ENCODE data around the gene PPM1F. TPM values are rescaled to one million over a fixed set of nuclear protein-coding genes. Genes with fewer than 3 reads are reported as not detected.

PPM1F gene
- polyA plus RNA-seq, 2 of the 4 experiments (the other 2 are of a cell fraction) = 11.0 to 14.2 TPM

- FAIRE-seq (no peak), DNase-seq (ENCODE audit: low read depth in 1 of 2, low spot score in 1 of 2) (no peak), ATAC-seq (no peak)
- Histone ChIP-seq H3K4me3 (no peak overlapping the region), H3K4me1 (no peaks in the 10 kb centered on the region), H3K9me3 (no peaks in the 10 kb centered on the region), H3K4me2 (no peak overlapping the region), H3K27ac (no peak overlapping the region)
- TF ChIP-seq GATA3 (IDR thresholded peaks at IDR 0.05; ENCODE audit: borderline replicate concordance) = no peak
- TF ChIP-seq CBX8 (IDR thresholded peaks at IDR 0.05) = no peak
- no peak for TF ChIP-seq ZNF302 (CRISPR knock-in tag; IDR thresholded peaks at IDR 0.05)
- ChIA-PET CTCF (no interaction called here), POLR2A (no interaction called here)
- 80% methylated on average over 3 of the region's 3 CpGs for WGBS (ENCODE audit: missing lambda C conversion rate)
Measured at GRCh38 chr22:21995660-21996059, 43.0 kb upstream of the PPM1F start.

DNA sequence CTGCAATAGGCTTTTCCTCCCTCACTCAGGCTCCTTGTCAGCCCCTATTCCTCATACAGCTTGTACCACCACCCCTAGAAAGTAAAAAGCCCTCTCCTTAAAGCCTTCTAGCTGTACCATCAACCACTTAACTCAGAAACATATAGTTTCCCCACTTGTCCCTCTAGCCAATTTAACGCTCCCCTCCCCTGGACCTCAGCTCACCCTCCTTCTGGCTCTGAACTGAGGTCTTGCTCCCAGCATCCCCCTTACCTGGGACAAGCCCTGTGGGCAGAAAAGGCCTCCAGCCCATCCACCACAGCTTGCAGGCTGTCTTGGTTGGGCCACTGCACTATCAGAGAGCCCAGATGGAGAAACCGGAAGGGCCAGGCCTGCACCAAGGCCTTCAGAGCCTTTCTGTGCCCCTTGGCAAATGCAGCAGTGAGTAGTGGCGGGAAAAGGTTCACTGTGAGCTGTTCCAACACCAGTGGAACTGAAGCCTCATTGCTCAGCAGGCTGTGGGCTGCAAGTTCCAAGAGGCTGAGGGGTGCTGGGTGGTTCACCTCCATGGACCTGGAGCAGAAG is 42.3 kb upstream of the PPM1F start:
- no peak for ATAC-seq
- DNase-seq (ENCODE audit: low read depth in 1 of 2, low spot score in 1 of 2) = no peak
- WGBS (ENCODE audit: missing lambda C conversion rate) = 76% methylated on average over 2 of the region's 3 CpGs
- ChIA-PET POLR2A (no interaction called here), CTCF (interaction anchor here (0.6 kb wide), 1 partner anchor 330 kb away, joined by 3 read pairs; no protein-coding TSS in a partner anchor)
- Histone ChIP-seq H3K27ac (no peak overlapping the region), H3K9me3 (no peaks in the 10 kb centered on the region), H3K4me2 (no peak overlapping the region), H3K4me3 (no peak overlapping the region), H3K4me1 (no peaks in the 10 kb centered on the region)
- TF ChIP-seq RAD21 (conservative IDR thresholded peaks at IDR 0.05 in 1 of 2, IDR thresholded peaks at IDR 0.05 in 1 of 2) (no peak), KDM5A (IDR thresholded peaks at IDR 0.05) (no peak), RNF2 (IDR thresholded peaks at IDR 0.05; ENCODE audit: borderline replicate concordance, low read depth) (no peak), FOSB (CRISPR knock-in tag; IDR thresholded peaks at IDR 0.05) (no peak), SMC3 (IDR thresholded peaks at IDR 0.05) (no peak), HEYL (CRISPR knock-in tag; IDR thresholded peaks at IDR 0.05) (no peak), HOXB5 (CRISPR knock-in tag; IDR thresholded peaks at IDR 0.05) (no peak), SREBF2 (IDR thresholded peaks at IDR 0.05) (no peak), HMGXB4 (CRISPR knock-in tag; IDR thresholded peaks at IDR 0.05; ENCODE audit: borderline replicate concordance) (no peak), NFE2L2 (conservative IDR thresholded peaks at IDR 0.05; ENCODE audit: low read length) (no peak), CHD2 (IDR thresholded peaks at IDR 0.05; ENCODE audit: low read length, partially characterized antibody) (no peak)
- TF ChIP-seq, protein P1, sequence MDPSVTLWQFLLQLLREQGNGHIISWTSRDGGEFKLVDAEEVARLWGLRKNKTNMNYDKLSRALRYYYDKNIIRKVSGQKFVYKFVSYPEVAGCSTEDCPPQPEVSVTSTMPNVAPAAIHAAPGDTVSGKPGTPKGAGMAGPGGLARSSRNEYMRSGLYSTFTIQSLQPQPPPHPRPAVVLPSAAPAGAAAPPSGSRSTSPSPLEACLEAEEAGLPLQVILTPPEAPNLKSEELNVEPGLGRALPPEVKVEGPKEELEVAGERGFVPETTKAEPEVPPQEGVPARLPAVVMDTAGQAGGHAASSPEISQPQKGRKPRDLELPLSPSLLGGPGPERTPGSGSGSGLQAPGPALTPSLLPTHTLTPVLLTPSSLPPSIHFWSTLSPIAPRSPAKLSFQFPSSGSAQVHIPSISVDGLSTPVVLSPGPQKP (IDR thresholded peaks at IDR 0.05; ENCODE audit: low read depth, low read length) = no peak
- TF ChIP-seq, protein P2, sequence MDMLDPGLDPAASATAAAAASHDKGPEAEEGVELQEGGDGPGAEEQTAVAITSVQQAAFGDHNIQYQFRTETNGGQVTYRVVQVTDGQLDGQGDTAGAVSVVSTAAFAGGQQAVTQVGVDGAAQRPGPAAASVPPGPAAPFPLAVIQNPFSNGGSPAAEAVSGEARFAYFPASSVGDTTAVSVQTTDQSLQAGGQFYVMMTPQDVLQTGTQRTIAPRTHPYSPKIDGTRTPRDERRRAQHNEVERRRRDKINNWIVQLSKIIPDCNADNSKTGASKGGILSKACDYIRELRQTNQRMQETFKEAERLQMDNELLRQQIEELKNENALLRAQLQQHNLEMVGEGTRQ (IDR thresholded peaks at IDR 0.05) = no peak
- no peak for FAIRE-seq

- WGBS (ENCODE audit: missing lambda C conversion rate) = 74% methylated on average over 7 of the region's 7 CpGs
- FAIRE-seq (no peak), ATAC-seq (no peak), DNase-seq (ENCODE audit: low read depth in 1 of 2, low spot score in 1 of 2) (no peak)
- ChIA-PET POLR2A (no interaction called here), CTCF (interaction anchor here (1.5 to 2.1 kb wide), 2 partner anchors 9 to 55 kb away, joined by 4 to 5 read pairs; no protein-coding TSS in a partner anchor)
- Histone ChIP-seq H3K4me2 (no peak overlapping the region), H3K4me3 (no peak overlapping the region), H3K9me3 (no peaks in the 10 kb centered on the region), H3K27ac (no peak overlapping the region), H3K4me1 (no peaks in the 10 kb centered on the region)
- TF ChIP-seq, protein P2 (IDR thresholded peaks at IDR 0.05) = no peak
- no peak for TF ChIP-seq HDAC2 (IDR thresholded peaks at IDR 0.05)
- no peak for TF ChIP-seq SREBF2 (IDR thresholded peaks at IDR 0.05)
- TF ChIP-seq FOXS1 (CRISPR knock-in tag; IDR thresholded peaks at IDR 0.05) = no peak
- TF ChIP-seq JUNB (IDR thresholded peaks at IDR 0.05) = no peak
- TF ChIP-seq SMC3 (IDR thresholded peaks at IDR 0.05) = no peak
- TF ChIP-seq TFCP2L1 (CRISPR knock-in tag; IDR thresholded peaks at IDR 0.05) = no peak
- TF ChIP-seq CEBPB (IDR thresholded peaks at IDR 0.05) = no peak
- TF ChIP-seq FOSB (CRISPR knock-in tag; IDR thresholded peaks at IDR 0.05) = no peak
Measured at GRCh38 chr22:21992593-21993237, 40.1 kb upstream of the PPM1F start.
